Neuron (in vitro differentiated cells): ENCODE data around the gene HAGH.

Experiments used
- H2AFZ ChIP-seq: one replicate; pipeline ENCODE4 v1.6.1; 2013; ENCODE audit warnings: low read depth, mild to moderate bottlenecking, inconsistent platforms, low read length, moderate library complexity
- H3K27me3 ChIP-seq: one replicate; pipeline ENCODE4 v1.6.1; 2013; ENCODE audit warnings: low read length; ENCODE audit not compliant: insufficient read depth
- H3K36me3 ChIP-seq: one replicate; pipeline ENCODE4 v1.6.1; 2013; ENCODE audit warnings: low read length; ENCODE audit not compliant: insufficient read depth
- H3K4me1 ChIP-seq: one replicate; pipeline ENCODE4 v1.6.1; 2013; ENCODE audit warnings: low read length; ENCODE audit not compliant: insufficient read depth
- H3K4me3 ChIP-seq: 2 replicates; pipeline ENCODE4 v1.5.1; 2013; ENCODE audit warnings: mild to moderate bottlenecking, low read length, moderate library complexity
- H3K9me3 ChIP-seq: one replicate; pipeline ENCODE4 v1.6.1; 2013; ENCODE audit warnings: low read length

HAGH gene

GRCh38 chr16:1825381-1825863 lies 1.2 kb downstream of the HAGH start:
- Histone ChIP-seq H3K4me3 (peak overlapping the region; percentile 71), H3K9me3 (no peaks in the 10 kb centered on the region), H2AFZ (no peak overlapping the region), H3K36me3 (peaks cover 20% of the 10 kb centered on the region), H3K4me1 (peaks cover 21% of the 10 kb centered on the region), H3K27me3 (no peaks in the 10 kb centered on the region)

DNA sequence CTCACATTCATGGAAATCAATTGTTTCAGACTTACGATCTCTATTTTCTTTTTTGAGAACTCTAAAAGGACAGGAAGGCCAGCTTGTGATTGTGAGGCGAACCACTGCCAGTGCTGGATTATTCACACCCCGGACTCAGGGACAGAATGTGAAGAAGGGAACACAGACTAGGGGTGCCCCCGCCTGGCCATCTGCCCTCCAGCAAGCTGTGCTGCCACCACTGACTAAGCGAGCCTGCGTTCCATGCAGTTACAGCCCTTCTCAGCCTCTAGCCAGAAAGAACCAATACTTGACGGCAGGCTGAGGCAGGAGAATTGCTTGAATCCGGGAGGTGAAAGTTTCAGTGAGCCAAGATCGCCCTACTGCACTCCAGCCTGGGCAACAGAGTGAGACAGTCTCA lies 2.8 kb downstream of the HAGH start:
- H3K4me3 ChIP-seq = no peak overlapping the region
- peaks cover 14% of the 10 kb centered on the region for H3K36me3 ChIP-seq

GRCh38 chr16:1822801-1823200 lies 3.8 kb downstream of the HAGH start:
- H3K9me3 ChIP-seq = no peaks in the 10 kb centered on the region
- no peak overlapping the region for H2AFZ ChIP-seq
- peaks cover 13% of the 10 kb centered on the region for H3K36me3 ChIP-seq
- H3K4me1 ChIP-seq = peaks cover 8% of the 10 kb centered on the region
- no peak overlapping the region for H3K4me3 ChIP-seq
- no peaks in the 10 kb centered on the region for H3K27me3 ChIP-seq

More for the DNA sequence above, 2.8 kb downstream of the HAGH start:
- Histone ChIP-seq H3K4me1 (peaks cover 15% of the 10 kb centered on the region), H2AFZ (no peak overlapping the region), H3K9me3 (no peaks in the 10 kb centered on the region), H3K27me3 (no peaks in the 10 kb centered on the region)

- H2AFZ ChIP-seq = no peak overlapping the region
- H3K4me1 ChIP-seq = peaks cover 8% of the 10 kb centered on the region
- no peaks in the 10 kb centered on the region for H3K9me3 ChIP-seq
Measured at GRCh38 chr16:1821861-1822611, 4.6 kb downstream of the HAGH start.

DNA sequence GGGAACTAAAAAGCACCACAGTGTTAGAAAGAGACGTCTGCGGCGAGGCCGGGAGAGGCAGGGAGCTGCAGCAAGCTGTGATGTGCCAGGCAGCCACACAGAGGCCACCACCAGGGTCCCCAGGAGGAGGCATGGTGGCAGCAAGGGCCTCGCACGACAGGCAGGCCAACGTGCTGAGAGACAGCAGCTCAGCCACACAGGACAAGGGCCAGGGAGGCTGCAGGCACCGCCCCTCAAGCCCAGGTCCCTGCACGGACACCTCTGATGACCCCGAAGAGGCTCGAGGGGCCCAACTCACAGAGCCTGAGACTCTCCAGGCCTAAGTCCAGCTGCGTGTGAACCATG lies 5.7 kb downstream of the HAGH start:
- Histone ChIP-seq H3K9me3 (no peaks in the 10 kb centered on the region), H3K36me3 (peaks cover 20% of the 10 kb centered on the region), H3K4me1 (peaks cover 8% of the 10 kb centered on the region), H3K4me3 (no peak overlapping the region), H2AFZ (no peak overlapping the region), H3K27me3 (no peaks in the 10 kb centered on the region)

More at GRCh38 chr16:1821861-1822611, 4.6 kb downstream of the HAGH start:
- H3K36me3 ChIP-seq = peaks cover 13% of the 10 kb centered on the region
- H3K27me3 ChIP-seq = no peaks in the 10 kb centered on the region
- no peak overlapping the region for H3K4me3 ChIP-seq

GRCh38 chr16:1820096-1820945 lies 6.3 kb downstream of the HAGH start:
- peaks cover 2% of the 10 kb centered on the region for H3K4me1 ChIP-seq
- H2AFZ ChIP-seq = no peak overlapping the region
- H3K9me3 ChIP-seq = no peaks in the 10 kb centered on the region
- H3K27me3 ChIP-seq = no peaks in the 10 kb centered on the region
- peaks cover 23% of the 10 kb centered on the region for H3K36me3 ChIP-seq
- no peak overlapping the region for H3K4me3 ChIP-seq

- Histone ChIP-seq H3K4me1 (no peaks in the 10 kb centered on the region), H3K36me3 (peaks cover 25% of the 10 kb centered on the region), H2AFZ (no peak overlapping the region), H3K27me3 (no peaks in the 10 kb centered on the region), H3K4me3 (no peak overlapping the region), H3K9me3 (no peaks in the 10 kb centered on the region)
Measured at GRCh38 chr16:1819611-1820010, 7.0 kb downstream of the HAGH start.

GRCh38 chr16:1818873-1819525 lies 7.6 kb downstream of the HAGH start:
- Histone ChIP-seq H3K4me1 (no peaks in the 10 kb centered on the region), H2AFZ (no peak overlapping the region), H3K36me3 (peaks cover 25% of the 10 kb centered on the region), H3K27me3 (no peaks in the 10 kb centered on the region), H3K4me3 (no peak overlapping the region), H3K9me3 (no peaks in the 10 kb centered on the region)

DNA sequence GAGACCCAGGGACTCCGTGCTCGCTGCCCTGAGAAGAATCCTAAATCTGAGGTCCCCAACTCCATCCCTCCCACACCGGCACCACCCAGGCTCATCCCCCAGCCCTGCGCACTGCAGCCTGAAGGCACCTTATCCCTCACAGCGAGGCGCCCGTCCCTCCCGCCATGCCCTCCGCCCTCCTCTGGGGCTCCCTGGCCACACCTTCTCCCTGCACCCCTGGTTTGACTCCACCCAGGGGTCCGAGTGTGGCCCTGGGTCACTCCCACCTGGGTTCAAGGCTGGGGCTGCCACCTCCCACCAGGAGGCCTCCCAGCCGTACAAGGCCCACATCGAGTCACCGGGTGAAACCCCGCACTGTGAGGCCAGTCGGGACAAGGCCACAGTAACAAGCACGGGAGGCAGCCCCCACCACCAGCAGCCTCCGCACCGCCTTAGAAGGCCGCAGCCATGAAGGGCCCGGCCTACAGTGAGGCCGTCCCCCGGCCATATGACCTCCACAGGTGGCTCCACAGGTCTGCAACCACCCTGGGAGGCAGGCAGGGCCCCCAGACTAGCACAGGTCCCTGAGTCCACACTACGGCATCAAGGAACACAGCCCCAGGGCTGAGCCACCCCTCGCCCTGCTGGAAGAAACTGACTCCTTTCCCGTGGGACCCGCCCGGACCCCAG lies 8.3 kb downstream of the HAGH start:
- no peak overlapping the region for H3K4me3 ChIP-seq
- no peaks in the 10 kb centered on the region for H3K9me3 ChIP-seq
- peaks cover 28% of the 10 kb centered on the region for H3K36me3 ChIP-seq
- H3K27me3 ChIP-seq = no peaks in the 10 kb centered on the region
- no peaks in the 10 kb centered on the region for H3K4me1 ChIP-seq
- H2AFZ ChIP-seq = no peak overlapping the region

GRCh38 chr16:1817716-1818115 lies 8.9 kb downstream of the HAGH start:
- H3K4me1 ChIP-seq = no peaks in the 10 kb centered on the region
- H3K36me3 ChIP-seq = peaks cover 28% of the 10 kb centered on the region
- H2AFZ ChIP-seq = no peak overlapping the region

DNA sequence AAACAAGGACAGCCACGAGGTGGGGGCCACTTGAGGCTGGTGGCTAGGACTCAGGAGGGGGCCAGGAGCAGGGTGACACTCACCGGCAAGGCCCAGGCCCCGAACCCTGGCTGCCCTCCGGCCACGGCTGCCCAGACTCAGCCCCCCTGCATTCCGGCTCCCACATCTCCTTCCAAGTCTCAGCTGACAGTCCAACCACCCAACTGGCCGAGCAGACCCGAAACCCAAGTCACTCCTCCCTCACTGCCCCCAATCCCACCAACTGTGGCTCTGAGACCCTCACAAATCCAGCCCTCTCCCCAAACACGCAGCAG lies 9.4 kb downstream of the HAGH start:
- Histone ChIP-seq H3K36me3 (peaks cover 24% of the 10 kb centered on the region), H3K27me3 (no peaks in the 10 kb centered on the region), H3K4me1 (no peaks in the 10 kb centered on the region), H3K9me3 (no peaks in the 10 kb centered on the region), H3K4me3 (no peak overlapping the region), H2AFZ (no peak overlapping the region)

More at GRCh38 chr16:1817716-1818115, 8.9 kb downstream of the HAGH start:
- H3K4me3 ChIP-seq = no peak overlapping the region
- H3K9me3 ChIP-seq = no peaks in the 10 kb centered on the region
- H3K27me3 ChIP-seq = no peaks in the 10 kb centered on the region

DNA sequence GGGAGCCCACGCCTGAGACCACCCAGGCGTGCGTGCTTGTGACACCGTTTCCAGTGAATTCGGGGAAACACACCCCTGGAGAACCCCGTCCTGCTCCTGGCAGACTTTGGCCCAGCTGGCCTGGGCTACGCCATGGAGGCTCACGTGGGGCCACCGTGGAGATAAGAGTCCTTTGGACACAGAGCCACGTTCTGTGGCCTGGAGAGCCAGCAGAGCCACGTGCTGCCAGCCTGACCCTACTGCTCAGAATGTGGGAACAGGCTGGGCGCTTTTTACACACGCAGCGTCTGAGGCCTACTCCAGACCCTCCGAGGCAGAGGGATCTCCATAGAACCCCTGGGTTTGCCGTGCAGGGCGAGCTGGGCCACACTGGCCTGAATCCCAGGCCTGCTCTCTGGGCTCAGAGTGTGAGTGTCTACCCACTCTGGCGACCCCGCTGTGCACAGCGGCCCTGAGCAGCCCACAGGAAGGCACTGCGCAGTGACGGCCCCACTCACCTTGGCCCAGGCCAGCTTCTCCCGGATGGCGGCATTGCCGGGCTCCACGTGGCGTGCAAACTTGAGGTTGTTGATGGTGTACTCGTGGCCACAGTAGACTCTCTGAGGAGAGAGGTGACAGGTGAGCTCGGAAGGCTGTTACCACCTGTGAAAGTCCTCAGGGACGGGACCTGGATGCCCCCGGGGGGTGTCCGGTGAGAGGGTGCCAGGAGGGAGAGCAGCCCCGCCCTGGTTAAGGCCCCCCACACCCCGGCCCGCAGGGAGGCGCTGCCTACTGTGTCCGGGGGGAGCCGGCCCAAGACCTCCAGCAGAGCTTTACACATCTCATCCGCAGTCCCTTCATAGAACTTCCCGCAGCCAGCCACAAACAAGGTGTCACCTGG lies 10.0 kb downstream of the HAGH start:
- H3K9me3 ChIP-seq = no peaks in the 10 kb centered on the region
- H3K27me3 ChIP-seq = no peaks in the 10 kb centered on the region
- no peak overlapping the region for H3K4me3 ChIP-seq
- no peak overlapping the region for H2AFZ ChIP-seq
- H3K36me3 ChIP-seq = peaks cover 24% of the 10 kb centered on the region
- H3K4me1 ChIP-seq = no peaks in the 10 kb centered on the region
